C4-2B (cell line): ENCODE data around the gene RWDD1.

Experiments used
- H3K27ac ChIP-seq: fragments of 450-650 bp; 2 replicates; pipeline ENCODE4 v1.5.1; 2017
- ZFX ChIP-seq: fragments of 450-650 bp; IDR thresholded peaks from 2 replicates; pipeline ENCODE4 v1.6.1; 2017
- TF ChIP-seq, protein P1 (sequence below): fragments of 450-650 bp; conservative IDR thresholded peaks from 2 replicates; pipeline ENCODE4 v1.5.1; 2017; ENCODE audit warnings: mild to moderate bottlenecking

Gene RWDD1

GRCh38 chr6:116547358-116547757 lies 23.9 kb upstream of the RWDD1 start:
- TF ChIP-seq ZFX = no peak
- TF ChIP-seq, protein P1, sequence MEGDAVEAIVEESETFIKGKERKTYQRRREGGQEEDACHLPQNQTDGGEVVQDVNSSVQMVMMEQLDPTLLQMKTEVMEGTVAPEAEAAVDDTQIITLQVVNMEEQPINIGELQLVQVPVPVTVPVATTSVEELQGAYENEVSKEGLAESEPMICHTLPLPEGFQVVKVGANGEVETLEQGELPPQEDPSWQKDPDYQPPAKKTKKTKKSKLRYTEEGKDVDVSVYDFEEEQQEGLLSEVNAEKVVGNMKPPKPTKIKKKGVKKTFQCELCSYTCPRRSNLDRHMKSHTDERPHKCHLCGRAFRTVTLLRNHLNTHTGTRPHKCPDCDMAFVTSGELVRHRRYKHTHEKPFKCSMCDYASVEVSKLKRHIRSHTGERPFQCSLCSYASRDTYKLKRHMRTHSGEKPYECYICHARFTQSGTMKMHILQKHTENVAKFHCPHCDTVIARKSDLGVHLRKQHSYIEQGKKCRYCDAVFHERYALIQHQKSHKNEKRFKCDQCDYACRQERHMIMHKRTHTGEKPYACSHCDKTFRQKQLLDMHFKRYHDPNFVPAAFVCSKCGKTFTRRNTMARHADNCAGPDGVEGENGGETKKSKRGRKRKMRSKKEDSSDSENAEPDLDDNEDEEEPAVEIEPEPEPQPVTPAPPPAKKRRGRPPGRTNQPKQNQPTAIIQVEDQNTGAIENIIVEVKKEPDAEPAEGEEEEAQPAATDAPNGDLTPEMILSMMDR = no peak
- no peak overlapping the region for H3K27ac ChIP-seq

GRCh38 chr6:116550796-116551195 lies 20.5 kb upstream of the RWDD1 start:
- TF ChIP-seq, protein P1 = no peak
- TF ChIP-seq ZFX = no peak
- H3K27ac ChIP-seq = no peak overlapping the region

DNA sequence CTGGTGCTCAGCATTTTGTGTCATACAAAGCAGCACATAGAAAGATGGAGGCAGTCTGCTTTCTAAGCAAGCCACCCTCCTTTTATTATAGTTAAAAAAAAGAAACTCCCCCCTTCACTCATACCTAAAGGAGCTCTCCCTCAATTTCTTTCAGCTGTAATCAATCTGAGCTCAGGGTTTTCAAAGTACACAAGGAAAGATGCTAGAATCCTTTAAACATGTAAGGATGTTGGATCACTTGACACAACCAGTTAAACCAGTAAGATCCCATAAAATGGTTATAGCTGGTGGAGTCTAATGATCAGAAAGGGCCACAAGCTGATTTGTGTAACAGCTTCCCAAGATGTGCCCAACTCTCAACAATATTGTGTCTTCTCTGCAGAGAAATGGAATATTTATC lies 17.9 kb upstream of the RWDD1 start, which contains the start of gene CALHM4:
CALHM4 (plus strand) TSS at position 301 of the 400 bp plus-strand sequence; CDS start at position 344, 43 bp downstream.
- no peak within 1 kb of the TSS for H3K27ac ChIP-seq

GRCh38 chr6:116556065-116556464 lies 15.2 kb upstream of the RWDD1 start:
- TF ChIP-seq ZFX = no peak
- TF ChIP-seq, protein P1 = no peak
- H3K27ac ChIP-seq = no peak overlapping the region

More for the DNA sequence above, 17.9 kb upstream of the RWDD1 start, which contains the start of gene CALHM4:
- TF ChIP-seq, protein P1 = no peak
- TF ChIP-seq ZFX = no peak

DNA sequence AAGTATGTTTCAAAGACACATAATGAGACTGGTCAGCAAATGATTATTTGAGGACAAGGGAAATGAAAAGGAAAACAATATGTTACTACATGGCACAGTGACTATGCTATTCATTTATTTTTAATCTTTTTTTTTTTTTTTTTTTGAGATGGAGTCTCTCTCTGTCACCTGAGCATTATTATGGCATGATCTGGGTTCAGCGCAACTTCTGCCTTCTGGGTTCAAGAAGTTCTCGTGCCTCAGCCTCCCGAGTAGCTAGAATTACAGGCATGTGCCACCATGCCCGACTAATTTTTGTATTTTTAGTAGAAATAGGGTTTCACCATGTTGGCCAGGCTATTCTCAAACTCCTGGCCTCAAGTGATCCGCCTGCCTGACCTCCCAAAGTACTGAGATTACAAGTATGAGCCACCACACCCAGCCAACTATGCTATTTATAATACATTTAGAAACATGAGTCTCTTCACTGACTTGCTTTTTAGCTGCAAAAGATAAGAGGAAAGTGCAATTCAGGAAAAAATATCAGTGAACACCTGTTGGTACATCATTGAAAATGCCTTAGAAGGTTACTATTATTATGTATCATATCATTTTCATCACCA lies 14.4 kb upstream of the RWDD1 start:
- no peak overlapping the region for H3K27ac ChIP-seq
- TF ChIP-seq, protein P1 = no peak
- no peak for TF ChIP-seq ZFX

DNA sequence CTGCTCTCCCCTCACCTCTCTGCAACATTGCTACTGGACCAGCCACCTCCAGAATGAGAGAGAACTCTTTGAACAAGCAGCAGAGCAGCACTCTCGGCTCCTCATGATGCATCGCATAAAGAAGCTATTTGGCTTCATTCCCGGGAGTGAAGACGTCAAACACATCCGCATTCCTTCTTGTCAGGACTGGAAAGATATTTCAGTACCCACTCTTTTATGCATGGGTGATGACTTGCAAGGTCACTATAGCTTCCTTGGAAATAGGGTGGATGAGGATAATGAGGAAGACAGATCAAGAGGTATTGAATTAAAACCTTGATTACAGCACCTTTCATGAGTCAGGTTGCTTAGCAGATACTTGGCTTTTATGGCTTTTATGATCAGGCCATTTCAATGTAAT lies 13.4 kb upstream of the RWDD1 start:
- TF ChIP-seq, protein P1 = no peak
- TF ChIP-seq ZFX = no peak

GRCh38 chr6:116560130-116560529 lies 11.2 kb upstream of the RWDD1 start:
- TF ChIP-seq, protein P1 = no peak
- no peak for TF ChIP-seq ZFX
- no peak overlapping the region for H3K27ac ChIP-seq

More for the DNA sequence above, 13.4 kb upstream of the RWDD1 start:
- H3K27ac ChIP-seq = no peak overlapping the region
